ENCODE measurements around the gene ATP1A1. TPM values are rescaled to one million over a fixed set of nuclear protein-coding genes. Genes with fewer than 3 reads are reported as not detected.
A peak's percentile ranks its signal among the peaks of the same experiment; 100 is the strongest.

ATP1A1 gene
- total RNA-seq, 5 donors from 2014 or later (not counting 1 experiment from before 2014, with no cell fraction given): 230 to 292 (median 266) TPM

DNA sequence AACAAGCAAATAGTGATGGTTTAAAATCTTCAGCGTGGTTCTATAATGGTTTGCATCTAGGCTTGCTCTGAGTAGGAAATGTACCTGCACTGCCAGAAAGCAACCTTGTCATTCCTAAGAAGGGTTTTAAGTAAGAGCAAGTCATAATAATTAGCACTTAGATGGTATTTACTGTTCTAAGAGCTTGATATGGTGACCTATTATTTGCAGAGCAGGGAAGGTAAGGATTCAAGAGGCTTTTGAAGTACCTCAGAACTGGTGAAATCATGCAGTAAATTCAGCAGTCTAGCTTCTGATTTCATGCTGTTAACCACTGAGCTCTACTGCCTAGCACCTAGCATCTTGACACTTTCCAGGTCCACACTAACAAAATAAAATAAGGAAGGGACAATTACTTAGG lies 23.7 kb downstream of the ATP1A1 start:
- WGBS (ENCODE audit: insufficient coverage): 100% methylated on average over 1 of the region's 1 CpG
- Histone ChIP-seq H3K9me3 (no peaks in the 10 kb centered on the region), H3K4me3 (ENCODE audit: control insufficient read depth in 1 of 2, extremely low read depth in 1 of 2, low read length in 1 of 2) (no peak overlapping the region), H3K36me3 (ENCODE audit: control insufficient read depth in 2 of 2, extremely low read depth in 1 of 2, insufficient read depth in 1 of 2, low read length in 1 of 2) (peaks cover 13 to 98% of the 10 kb centered on the region in 2 donors), H3K27me3 (replicated peaks in 1 of 2; ENCODE audit: control insufficient read depth in 2 of 2, extremely low read depth in 1 of 2, insufficient read depth in 2 of 2, low read length in 1 of 2) (no peaks in the 10 kb centered on the region), H3K27ac (ENCODE audit: low read length) (no peak overlapping the region), H3K4me1 (ENCODE audit: control insufficient read depth in 1 of 2, extremely low read depth in 1 of 2, insufficient read depth in 2 of 2, low read length in 2 of 2) (peaks cover 0 to 12% of the 10 kb centered on the region in 2 experiments)
- Mint-ChIP-seq H3K36me3 (peaks cover 90% of the 10 kb centered on the region), H3K4me3 (no peak overlapping the region), H3K9me3 (no peaks in the 10 kb centered on the region), H3K27me3 (no peaks in the 10 kb centered on the region), H3K27ac (peak overlapping the region; percentile 52 to 63), H3K4me1 (peaks cover 20 to 35% (median 20%) of the 10 kb centered on the region in 3 donors)
- POLR2A ChIA-PET: interaction anchor here in 1 of 2 donors (0.6 kb wide), 1 partner anchor 10 kb away, joined by 4 read pairs; no protein-coding TSS in a partner anchor
- DNase-seq (no peak), ATAC-seq (replicated peaks in 1 of 4) (no peak)
- CTCF ChIA-PET: no interaction called here

DNA sequence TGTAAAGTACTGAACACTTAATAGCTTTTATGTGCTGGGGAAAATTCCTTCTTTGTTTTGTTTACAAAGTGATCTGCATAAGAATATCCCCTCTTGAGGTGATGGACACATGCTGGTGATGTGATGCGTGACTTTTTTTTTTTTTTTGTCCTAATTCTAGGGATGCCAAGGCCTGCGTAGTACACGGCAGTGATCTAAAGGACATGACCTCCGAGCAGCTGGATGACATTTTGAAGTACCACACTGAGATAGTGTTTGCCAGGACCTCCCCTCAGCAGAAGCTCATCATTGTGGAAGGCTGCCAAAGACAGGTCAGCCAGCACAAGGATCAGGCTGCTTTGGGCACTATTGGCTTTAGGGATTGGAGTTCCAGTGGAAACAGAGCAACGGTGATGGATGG lies 24.7 kb downstream of the ATP1A1 start:
- peak overlapping the region; percentile 20 to 34 for H3K27ac Mint-ChIP-seq
- peaks cover 0 to 16% of the 10 kb centered on the region in 2 experiments for H3K4me1 ChIP-seq (ENCODE audit: control insufficient read depth in 1 of 2, extremely low read depth in 1 of 2, insufficient read depth in 2 of 2, low read length in 2 of 2)

DNA sequence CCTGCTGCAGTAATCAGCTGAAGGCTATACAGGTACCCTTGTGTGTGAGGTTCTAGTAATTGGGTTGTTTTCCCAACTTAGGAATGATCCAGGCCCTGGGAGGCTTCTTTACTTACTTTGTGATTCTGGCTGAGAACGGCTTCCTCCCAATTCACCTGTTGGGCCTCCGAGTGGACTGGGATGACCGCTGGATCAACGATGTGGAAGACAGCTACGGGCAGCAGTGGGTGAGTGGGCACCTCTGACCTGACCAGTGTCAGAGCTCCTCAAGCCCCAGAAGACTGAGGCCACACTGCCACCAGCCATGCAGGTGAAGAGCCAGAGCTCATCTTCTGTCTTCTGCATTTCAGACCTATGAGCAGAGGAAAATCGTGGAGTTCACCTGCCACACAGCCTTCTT lies 27.7 kb downstream of the ATP1A1 start:
- peaks cover 3 to 98% of the 10 kb centered on the region in 2 donors for H3K36me3 ChIP-seq (ENCODE audit: control insufficient read depth in 2 of 2, extremely low read depth in 1 of 2, insufficient read depth in 1 of 2, low read length in 1 of 2)
- ATAC-seq (replicated peaks in 1 of 4) (no peak), DNase-seq (no peak)
- H3K27me3 ChIP-seq (replicated peaks in 1 of 2; ENCODE audit: control insufficient read depth in 2 of 2, extremely low read depth in 1 of 2, insufficient read depth in 2 of 2, low read length in 1 of 2): no peaks in the 10 kb centered on the region
- Mint-ChIP-seq H3K27ac (peak overlapping the region in 1 of 2 donors; percentile 68), H3K36me3 (peaks cover 96% of the 10 kb centered on the region), H3K4me3 (no peak overlapping the region), H3K27me3 (no peaks in the 10 kb centered on the region), H3K4me1 (peaks cover 20 to 30% (median 22%) of the 10 kb centered on the region in 3 donors), H3K9me3 (no peaks in the 10 kb centered on the region)
- no peak overlapping the region for H3K4me3 ChIP-seq (ENCODE audit: control insufficient read depth in 1 of 2, extremely low read depth in 1 of 2, low read length in 1 of 2)
- WGBS (ENCODE audit: insufficient coverage): 96% methylated on average over 6 of the region's 6 CpGs
- CTCF ChIA-PET: interaction anchor here in 1 of 2 donors (1.7 kb wide), 1 partner anchor 10 kb away, joined by 5 read pairs; no protein-coding TSS in a partner anchor
- H3K27ac ChIP-seq (ENCODE audit: low read length): no peak overlapping the region
- peaks cover 0 to 15% of the 10 kb centered on the region in 2 experiments for H3K4me1 ChIP-seq (ENCODE audit: control insufficient read depth in 1 of 2, extremely low read depth in 1 of 2, insufficient read depth in 2 of 2, low read length in 2 of 2)
- POLR2A ChIA-PET: no interaction called here
- no peaks in the 10 kb centered on the region for H3K9me3 ChIP-seq

More for the DNA sequence above, 24.7 kb downstream of the ATP1A1 start:
- Histone ChIP-seq H3K4me3 (ENCODE audit: control insufficient read depth in 1 of 2, extremely low read depth in 1 of 2, low read length in 1 of 2) (no peak overlapping the region), H3K27me3 (replicated peaks in 1 of 2; ENCODE audit: control insufficient read depth in 2 of 2, extremely low read depth in 1 of 2, insufficient read depth in 2 of 2, low read length in 1 of 2) (no peaks in the 10 kb centered on the region), H3K9me3 (no peaks in the 10 kb centered on the region), H3K27ac (ENCODE audit: low read length) (no peak overlapping the region), H3K36me3 (ENCODE audit: control insufficient read depth in 2 of 2, extremely low read depth in 1 of 2, insufficient read depth in 1 of 2, low read length in 1 of 2) (peaks cover 11 to 98% of the 10 kb centered on the region in 2 donors)
- ChIA-PET CTCF (interaction anchor here (0.5 to 0.7 kb wide), 2 partner anchors 14 to 34 kb away, joined by 3 to 4 read pairs; no protein-coding TSS in a partner anchor), POLR2A (interaction anchor here in 1 of 2 donors (1.2 kb wide), 1 partner anchor 12 kb away, joined by 3 read pairs; no protein-coding TSS in a partner anchor)
- DNase-seq: no peak
- no peak for ATAC-seq (replicated peaks in 1 of 4)
- Mint-ChIP-seq H3K27me3 (no peaks in the 10 kb centered on the region), H3K36me3 (peaks cover 92% of the 10 kb centered on the region), H3K9me3 (no peaks in the 10 kb centered on the region), H3K4me3 (no peak overlapping the region), H3K4me1 (peaks cover 22 to 36% (median 22%) of the 10 kb centered on the region in 3 donors)
- WGBS (ENCODE audit: insufficient coverage): 96% methylated on average over 5 of the region's 5 CpGs

DNA sequence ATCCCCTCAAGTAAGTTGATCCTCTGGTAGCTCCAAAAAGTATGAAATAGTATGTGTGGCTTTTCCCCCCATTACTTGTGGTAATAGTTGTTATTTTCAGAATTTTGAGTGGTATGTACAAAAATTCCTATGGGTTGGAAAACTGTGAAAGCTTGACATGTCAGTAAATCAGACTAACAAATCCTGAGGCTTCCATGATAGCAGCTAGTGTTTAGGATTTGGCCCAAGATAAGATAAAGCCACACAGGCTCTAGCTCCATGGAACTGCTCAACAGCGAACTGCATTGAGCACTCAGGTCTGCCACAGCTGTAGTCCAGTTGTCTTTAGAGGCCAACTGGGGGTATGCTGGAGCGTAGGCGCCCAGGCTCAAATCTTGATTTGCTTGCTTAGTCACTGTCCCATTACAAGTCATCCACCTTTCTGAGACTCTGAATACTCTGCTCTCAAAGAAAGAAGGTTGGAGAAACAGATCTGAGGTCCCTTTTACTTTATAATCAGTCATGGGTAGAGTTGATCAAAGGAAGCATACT lies 28.7 kb downstream of the ATP1A1 start:
- 100% methylated on average over 1 of the region's 3 CpGs for WGBS (ENCODE audit: insufficient coverage)
- DNase-seq: no peak
- no peak overlapping the region for H3K27ac ChIP-seq (ENCODE audit: low read length)
- POLR2A ChIA-PET: interaction anchor here (0.6 to 1.1 kb wide), 3 partner anchors 8 to 10 kb away, joined by 3 to 4 read pairs (median 4); no protein-coding TSS in a partner anchor
- no peak overlapping the region for H3K4me3 ChIP-seq (ENCODE audit: control insufficient read depth in 1 of 2, extremely low read depth in 1 of 2, low read length in 1 of 2)
- no peaks in the 10 kb centered on the region for H3K9me3 Mint-ChIP-seq
- H3K9me3 ChIP-seq: no peaks in the 10 kb centered on the region
- peaks cover 3 to 100% of the 10 kb centered on the region in 2 donors for H3K36me3 ChIP-seq (ENCODE audit: control insufficient read depth in 2 of 2, extremely low read depth in 1 of 2, insufficient read depth in 1 of 2, low read length in 1 of 2)
- ATAC-seq (replicated peaks in 1 of 4): no peak
- peaks cover 22 to 30% (median 23%) of the 10 kb centered on the region in 3 donors for H3K4me1 Mint-ChIP-seq
- CTCF ChIA-PET: interaction anchor here (1.1 to 1.7 kb wide), 3 partner anchors 11 to 234 kb away, joined by 3 to 5 read pairs (median 3); no protein-coding TSS in a partner anchor
- H3K36me3 Mint-ChIP-seq: peaks cover 95% of the 10 kb centered on the region
- peak overlapping the region; percentile 80 to 87 for H3K27ac Mint-ChIP-seq
- no peaks in the 10 kb centered on the region for H3K27me3 Mint-ChIP-seq
- H3K4me1 ChIP-seq (ENCODE audit: control insufficient read depth in 1 of 2, extremely low read depth in 1 of 2, insufficient read depth in 2 of 2, low read length in 2 of 2): peaks cover 0 to 15% of the 10 kb centered on the region in 2 experiments
- H3K4me3 Mint-ChIP-seq: no peak overlapping the region
- no peaks in the 10 kb centered on the region for H3K27me3 ChIP-seq (replicated peaks in 1 of 2; ENCODE audit: control insufficient read depth in 2 of 2, extremely low read depth in 1 of 2, insufficient read depth in 2 of 2, low read length in 1 of 2)

DNA sequence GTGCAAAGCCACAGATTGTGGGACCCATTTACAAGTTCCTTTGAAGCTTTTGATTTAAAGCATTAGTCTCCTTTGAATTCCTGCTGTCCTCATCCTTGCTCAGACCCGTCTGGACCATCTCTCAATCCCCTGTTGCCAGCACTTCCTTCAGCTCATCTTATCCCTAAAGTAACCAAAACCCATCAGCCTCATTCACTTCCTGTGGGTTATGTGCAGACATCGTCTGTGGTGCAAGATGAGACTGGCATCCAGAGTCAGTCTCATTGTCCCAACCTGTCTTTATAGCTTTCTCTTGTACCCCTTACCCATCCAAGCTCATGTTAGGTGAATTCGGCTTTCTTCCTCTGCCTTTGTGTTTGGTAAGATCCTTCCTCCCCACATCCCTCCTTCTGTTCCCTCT lies 29.3 kb downstream of the ATP1A1 start:
- CTCF ChIA-PET: interaction anchor here (1.1 to 1.7 kb wide), 3 partner anchors 12 to 234 kb away, joined by 3 to 5 read pairs (median 3); no protein-coding TSS in a partner anchor
- 33% methylated on average over 1 of the region's 3 CpGs for WGBS (ENCODE audit: insufficient coverage)
- Histone ChIP-seq H3K27ac (ENCODE audit: low read length) (no peak overlapping the region), H3K4me1 (ENCODE audit: control insufficient read depth in 1 of 2, extremely low read depth in 1 of 2, insufficient read depth in 2 of 2, low read length in 2 of 2) (peaks cover 0 to 15% of the 10 kb centered on the region in 2 experiments), H3K36me3 (ENCODE audit: control insufficient read depth in 2 of 2, extremely low read depth in 1 of 2, insufficient read depth in 1 of 2, low read length in 1 of 2) (peaks cover 3 to 100% of the 10 kb centered on the region in 2 donors), H3K9me3 (no peaks in the 10 kb centered on the region), H3K27me3 (replicated peaks in 1 of 2; ENCODE audit: control insufficient read depth in 2 of 2, extremely low read depth in 1 of 2, insufficient read depth in 2 of 2, low read length in 1 of 2) (no peaks in the 10 kb centered on the region), H3K4me3 (ENCODE audit: control insufficient read depth in 1 of 2, extremely low read depth in 1 of 2, low read length in 1 of 2) (no peak overlapping the region)
- ATAC-seq (replicated peaks in 1 of 4): no peak
- Mint-ChIP-seq H3K4me1 (peaks cover 25 to 30% (median 28%) of the 10 kb centered on the region in 3 donors), H3K4me3 (no peak overlapping the region), H3K36me3 (peaks cover 94% of the 10 kb centered on the region), H3K27ac (peak overlapping the region; percentile 80 to 87), H3K9me3 (no peaks in the 10 kb centered on the region), H3K27me3 (no peaks in the 10 kb centered on the region)
- POLR2A ChIA-PET: interaction anchor here (0.6 to 1.1 kb wide), 2 partner anchors 9 to 11 kb away, joined by 4 read pairs; no protein-coding TSS in a partner anchor
- no peak for DNase-seq

DNA sequence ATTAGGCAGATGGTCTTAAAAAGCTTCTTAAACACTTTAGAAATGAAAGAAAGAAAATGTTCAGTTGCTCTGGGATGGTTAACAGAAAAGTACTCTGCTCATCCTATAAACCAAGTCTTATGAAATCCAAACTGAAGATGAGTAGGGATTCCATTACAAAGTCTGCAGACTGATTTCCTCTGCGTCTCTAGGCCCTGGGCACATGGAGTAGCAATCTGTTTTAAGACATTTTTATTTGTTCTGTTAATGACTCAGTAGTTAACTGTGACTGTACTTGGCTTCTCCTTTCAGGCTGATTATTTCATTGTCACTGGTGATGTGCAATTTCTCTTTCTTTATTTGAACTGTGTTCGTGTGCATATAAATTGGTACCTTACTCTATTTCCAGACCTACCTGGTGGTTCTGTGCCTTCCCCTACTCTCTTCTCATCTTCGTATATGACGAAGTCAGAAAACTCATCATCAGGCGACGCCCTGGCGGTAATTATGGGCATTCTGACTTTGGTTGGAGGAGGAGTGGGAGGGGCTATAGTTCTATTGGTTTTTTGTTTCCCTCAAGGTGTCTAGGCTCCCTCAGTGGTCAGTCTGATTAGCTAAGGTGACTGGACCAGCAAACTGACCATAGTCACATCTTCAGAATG lies 30.6 kb downstream of the ATP1A1 start:
- peaks cover 0 to 15% of the 10 kb centered on the region in 2 experiments for H3K4me1 ChIP-seq (ENCODE audit: control insufficient read depth in 1 of 2, extremely low read depth in 1 of 2, insufficient read depth in 2 of 2, low read length in 2 of 2)
- WGBS (ENCODE audit: insufficient coverage): no CpG with 5 or more reads among the region's 7 CpGs
- ATAC-seq (replicated peaks in 1 of 4) (no peak), DNase-seq (no peak)
- no peaks in the 10 kb centered on the region for H3K9me3 Mint-ChIP-seq
- POLR2A ChIA-PET: interaction anchor here in 1 of 2 donors (0.6 kb wide), 1 partner anchor 14 kb away, joined by 3 read pairs; no protein-coding TSS in a partner anchor
- no peaks in the 10 kb centered on the region for H3K9me3 ChIP-seq
- peaks cover 25 to 33% (median 32%) of the 10 kb centered on the region in 3 donors for H3K4me1 Mint-ChIP-seq
- no peaks in the 10 kb centered on the region for H3K27me3 Mint-ChIP-seq
- CTCF ChIA-PET: interaction anchor here in 1 of 2 donors (0.5 to 1.6 kb wide), 2 partner anchors 82 to 265 kb away, joined by 3 read pairs; no protein-coding TSS in a partner anchor
- no peak overlapping the region for H3K4me3 Mint-ChIP-seq
- H3K27ac ChIP-seq (ENCODE audit: low read length): no peak overlapping the region
- H3K27ac Mint-ChIP-seq: no peak overlapping the region
- H3K4me3 ChIP-seq (ENCODE audit: control insufficient read depth in 1 of 2, extremely low read depth in 1 of 2, low read length in 1 of 2): no peak overlapping the region
- H3K27me3 ChIP-seq (replicated peaks in 1 of 2; ENCODE audit: control insufficient read depth in 2 of 2, extremely low read depth in 1 of 2, insufficient read depth in 2 of 2, low read length in 1 of 2): no peaks in the 10 kb centered on the region
- H3K36me3 ChIP-seq (ENCODE audit: control insufficient read depth in 2 of 2, extremely low read depth in 1 of 2, insufficient read depth in 1 of 2, low read length in 1 of 2): peaks cover 0 to 99% of the 10 kb centered on the region in 2 donors
- peaks cover 81% of the 10 kb centered on the region for H3K36me3 Mint-ChIP-seq

Measured in T-cell (primary cell).